ENCODE data around the gene FOXO1.

Gene FOXO1

GRCh38 chr13:40635315-40635995 is 31.0 kb downstream of the FOXO1 start:
- no peak for DNase-seq (ENCODE audit: low read depth)

GRCh38 chr13:40632915-40633314 is 33.5 kb downstream of the FOXO1 start:
- no peak for DNase-seq (ENCODE audit: low read depth)

- no peak for DNase-seq (ENCODE audit: low read depth)
These were observed 34.8 kb downstream of the FOXO1 start for GRCh38 chr13:40631605-40632004.

DNA sequence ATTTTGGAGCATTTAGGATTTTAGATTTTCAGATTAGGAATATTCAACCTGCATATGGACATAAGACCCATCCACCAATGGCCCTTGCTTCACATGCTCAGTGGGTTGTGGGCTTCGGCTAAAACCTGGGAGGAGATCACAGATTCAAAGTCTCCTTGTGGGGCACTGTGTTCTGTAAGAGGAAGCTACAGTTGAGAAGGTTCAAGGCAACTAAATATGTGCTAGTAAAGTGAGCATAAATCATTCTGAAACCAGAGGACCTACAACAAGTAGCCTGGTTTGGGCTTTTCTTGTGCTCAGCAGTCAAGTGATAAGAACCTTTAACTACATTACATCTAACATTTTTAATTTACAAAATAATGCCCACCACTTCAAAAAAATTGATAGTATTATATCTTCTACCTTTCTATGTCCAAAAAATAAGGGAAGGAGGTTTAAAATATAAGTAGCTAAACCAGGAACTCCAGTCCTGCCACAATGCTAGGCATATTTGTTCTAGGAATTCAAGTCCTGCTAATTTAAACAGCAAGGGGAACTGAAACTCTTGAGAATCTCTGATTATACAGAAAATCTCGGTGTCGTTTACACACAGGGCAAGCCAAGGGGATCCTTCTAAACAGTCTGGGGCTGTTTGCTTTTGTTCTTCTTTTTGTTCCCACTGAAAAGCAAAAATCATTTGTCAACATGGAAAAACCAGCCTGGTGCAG is 36.6 kb downstream of the FOXO1 start:
- no peak for DNase-seq (ENCODE audit: low read depth)

DNA sequence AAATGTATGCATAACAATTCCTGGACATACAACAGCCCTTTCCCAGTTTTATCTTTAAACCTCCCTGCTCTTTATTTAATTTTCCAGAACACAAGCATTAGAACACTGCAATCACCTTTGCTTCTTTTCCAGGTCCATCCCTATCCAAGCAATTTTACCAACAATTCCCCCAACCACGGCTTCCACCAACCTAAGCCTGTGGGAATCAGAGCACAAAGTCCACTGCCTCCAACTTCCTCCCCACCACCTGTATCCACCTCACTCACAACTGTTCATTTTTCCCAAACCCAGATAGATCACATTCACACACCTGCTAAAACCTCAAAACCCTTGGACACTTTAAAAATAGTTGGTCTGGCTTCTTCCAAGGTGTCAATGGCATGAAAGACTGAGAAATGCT is 39.5 kb downstream of the FOXO1 start:
- no peak for DNase-seq (ENCODE audit: low read depth)

- DNase-seq (ENCODE audit: low read depth) = no peak
These were observed 39.9 kb downstream of the FOXO1 start for GRCh38 chr13:40626561-40626960.

DNA sequence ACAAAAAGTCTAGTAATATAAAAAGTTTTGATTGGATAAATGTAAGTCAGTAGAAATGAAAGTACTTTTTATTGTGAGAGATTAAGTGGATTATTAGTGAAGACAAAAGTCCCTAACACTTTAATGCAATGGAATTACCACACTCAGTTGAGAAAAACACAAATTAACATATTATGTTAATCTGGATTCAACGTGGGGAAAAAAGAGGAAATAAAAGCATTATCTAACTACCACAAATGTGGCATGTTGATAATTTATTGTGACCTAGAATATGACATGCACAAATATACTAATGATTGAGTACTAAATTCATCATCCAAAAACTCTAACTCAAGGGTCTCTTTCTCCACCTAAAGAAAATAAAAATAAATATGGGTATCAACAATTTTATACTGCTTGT is 41.5 kb downstream of the FOXO1 start:
- no peak for DNase-seq (ENCODE audit: low read depth)

DNA sequence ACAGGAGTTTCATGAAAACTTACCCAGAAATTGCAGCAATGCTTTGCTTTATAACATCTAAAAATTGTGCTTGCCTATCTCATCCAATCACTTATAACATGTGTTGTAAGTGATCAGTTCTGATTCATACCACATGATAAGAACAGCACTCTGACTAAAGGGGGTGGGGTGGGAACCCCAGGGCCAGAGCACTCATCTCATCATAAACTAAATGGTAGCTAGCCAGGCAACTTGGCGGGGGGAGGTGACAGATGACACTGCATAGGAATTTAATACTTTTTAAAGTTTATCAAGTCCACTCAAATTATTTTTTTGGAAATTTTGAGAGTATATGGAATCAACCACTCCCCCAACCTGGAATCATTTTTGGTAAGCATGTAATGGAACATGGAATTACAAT is 42.1 kb downstream of the FOXO1 start:
- peak; percentile 56 for DNase-seq (ENCODE audit: low read depth)

DNA sequence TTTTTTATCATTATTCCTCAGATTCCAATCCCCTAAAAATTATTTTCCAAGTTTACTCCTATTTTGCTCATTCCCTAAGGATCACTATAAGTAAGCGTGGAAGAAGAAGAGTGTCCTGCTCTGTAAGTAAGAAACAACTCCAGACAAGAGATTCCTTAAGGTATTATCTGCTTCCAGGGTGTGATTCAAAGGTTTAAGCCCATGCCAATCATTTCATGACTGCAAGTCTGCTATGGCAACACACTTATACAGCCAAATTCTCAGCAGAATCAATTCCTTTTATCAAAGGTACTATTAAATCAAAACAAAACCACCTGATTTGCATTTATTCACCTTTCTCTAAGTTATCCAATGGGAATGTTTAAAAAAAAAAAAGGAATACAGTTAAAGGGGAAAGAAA is 43.7 kb downstream of the FOXO1 start:
- no peak for DNase-seq (ENCODE audit: low read depth)

DNA sequence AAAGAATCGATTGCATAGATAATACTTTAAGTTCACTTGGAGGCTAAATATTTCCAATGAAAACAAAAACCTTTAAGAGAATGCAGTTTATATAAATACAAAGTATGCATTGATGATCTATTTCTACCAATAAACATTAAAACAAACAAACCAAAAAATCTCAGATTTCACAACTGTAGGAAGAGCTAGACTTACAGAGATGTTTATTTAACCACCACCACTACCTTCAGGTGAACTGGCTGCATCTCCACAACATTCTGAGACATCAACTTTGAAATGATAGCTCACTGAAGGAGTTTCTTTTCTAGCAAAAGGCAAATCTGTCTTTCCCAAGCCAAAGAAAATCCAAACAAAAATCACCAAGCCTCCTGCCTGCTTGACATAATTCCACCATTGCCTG is 44.2 kb downstream of the FOXO1 start:
- DNase-seq (ENCODE audit: low read depth) = no peak

- peak; percentile 67 for DNase-seq (ENCODE audit: low read depth)
These were observed 47.0 kb downstream of the FOXO1 start for GRCh38 chr13:40619479-40619814.

GRCh38 chr13:40618581-40619478 is 47.6 kb downstream of the FOXO1 start:
- peak; percentile 59 for DNase-seq (ENCODE audit: low read depth)

DNA sequence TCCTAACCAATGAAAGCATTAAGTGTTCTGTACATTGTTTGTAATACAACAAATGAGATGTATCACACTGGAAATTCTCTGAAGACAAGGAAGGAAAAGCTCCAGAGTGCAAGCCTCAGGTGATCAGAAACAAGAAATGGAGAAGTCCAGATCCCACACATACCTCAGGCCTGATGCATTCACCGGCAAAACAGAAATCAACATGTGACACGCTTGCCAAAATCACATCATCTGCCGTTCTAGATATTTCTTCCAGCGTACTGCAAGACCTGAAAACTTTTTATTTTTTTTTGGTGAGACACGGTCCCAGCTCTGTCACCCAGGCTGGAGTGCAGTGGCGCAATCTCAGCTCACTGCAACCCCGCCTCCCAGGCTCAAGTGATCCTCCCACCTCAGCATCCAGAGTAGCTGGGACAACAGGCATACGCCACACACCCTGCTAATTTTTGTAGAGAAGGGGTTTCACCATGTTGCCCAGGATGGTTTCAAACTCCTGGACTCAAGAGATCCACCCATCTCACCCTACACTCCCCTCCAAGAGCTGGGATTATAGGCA is 48.6 kb downstream of the FOXO1 start:
- peak; percentile 53 for DNase-seq (ENCODE audit: low read depth)

DNA sequence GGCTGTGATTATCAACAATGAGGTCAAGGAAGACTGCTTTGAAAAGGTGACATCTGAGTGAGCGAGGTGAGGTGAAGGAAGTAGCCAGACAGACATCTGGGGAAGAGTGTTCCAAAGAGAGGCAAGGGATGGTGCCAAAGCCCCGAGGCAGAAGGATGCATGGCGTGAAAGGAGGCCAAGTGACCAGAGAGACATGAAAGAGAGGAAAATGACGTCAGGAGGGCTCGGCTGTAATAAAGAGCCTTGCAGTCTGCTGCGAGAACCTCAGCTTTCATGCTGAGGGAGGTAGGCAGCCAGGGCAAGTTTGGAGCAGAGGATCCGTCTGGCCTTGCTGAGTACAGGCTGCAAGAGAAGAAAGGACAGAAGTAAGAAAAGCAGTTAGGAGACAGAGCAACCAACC is 50.8 kb downstream of the FOXO1 start:
- no peak for DNase-seq (ENCODE audit: low read depth)

DNA sequence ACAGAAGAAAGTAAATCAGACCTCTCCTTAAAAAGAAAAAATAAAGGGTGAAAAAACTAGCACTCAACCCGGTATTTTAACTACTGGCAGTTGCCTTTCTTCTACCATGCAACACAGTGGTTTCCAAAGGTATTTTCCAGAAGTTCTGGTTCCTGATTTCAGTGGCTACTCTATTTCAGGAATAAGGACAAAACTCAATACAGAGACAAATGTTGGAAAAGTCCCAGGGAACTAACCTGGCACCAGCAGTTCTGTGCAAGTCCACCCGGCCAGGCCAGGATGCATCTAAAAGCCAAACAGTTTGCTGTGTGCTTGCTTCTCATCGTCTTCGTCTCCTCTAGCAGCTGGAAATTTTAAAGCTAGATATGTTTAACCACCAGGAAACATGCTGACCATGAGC is 52.5 kb downstream of the FOXO1 start:
- DNase-seq (ENCODE audit: low read depth) = no peak

- no peak for DNase-seq (ENCODE audit: low read depth)
These were observed 53.1 kb downstream of the FOXO1 start for GRCh38 chr13:40613192-40613818.

DNA sequence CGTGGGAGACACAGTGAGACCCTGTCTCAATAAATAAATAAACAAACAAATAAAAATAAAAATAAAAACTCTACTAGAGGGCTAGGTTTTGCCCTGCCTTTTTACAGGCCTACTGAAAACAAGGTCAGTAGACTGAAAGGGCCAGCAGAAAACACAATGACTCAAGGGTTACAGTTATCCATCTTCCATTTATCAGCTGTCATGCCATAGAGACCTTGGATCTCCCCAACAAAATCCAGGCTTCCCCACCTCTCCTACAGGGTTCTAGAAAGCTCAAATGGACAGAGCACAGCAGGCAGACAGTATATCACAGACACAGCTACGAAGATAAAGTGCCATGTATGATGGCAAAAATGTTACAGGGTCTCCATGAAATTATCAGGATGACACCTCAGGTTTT is 54.4 kb downstream of the FOXO1 start:
- peak; percentile 55 for DNase-seq (ENCODE audit: low read depth)

GRCh38 chr13:40611635-40612034 is 54.8 kb downstream of the FOXO1 start:
- no peak for DNase-seq (ENCODE audit: low read depth)

- no peak for DNase-seq (ENCODE audit: low read depth)
These were observed 55.4 kb downstream of the FOXO1 start for GRCh38 chr13:40611004-40611403.

- DNase-seq (ENCODE audit: low read depth) = peak; percentile 48
These were observed 56.3 kb downstream of the FOXO1 start for GRCh38 chr13:40609972-40610726.

DNA sequence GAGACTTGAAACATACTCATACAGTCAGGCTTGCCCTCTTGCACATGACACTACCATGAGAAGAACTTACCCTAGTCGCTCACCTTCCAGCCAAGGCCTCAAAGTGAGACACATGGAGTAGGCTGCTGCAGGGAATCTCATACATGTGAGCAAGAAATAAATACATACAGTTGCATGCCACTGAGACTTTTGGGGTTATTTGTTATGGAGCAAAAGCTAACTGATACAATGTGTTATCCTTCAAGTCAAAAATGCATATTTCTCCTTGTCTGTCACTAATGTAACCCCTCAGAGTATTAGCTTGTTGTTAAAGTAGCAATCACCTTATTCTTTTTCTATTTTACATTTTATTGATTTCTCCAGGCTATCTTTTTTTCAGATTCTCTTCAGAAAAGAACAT is 58.1 kb downstream of the FOXO1 start:
- DNase-seq (ENCODE audit: low read depth) = no peak

All from amniotic epithelial cell (primary cell).